ENCODE results near the gene DCXR. TPM values are rescaled to one million over a fixed set of nuclear protein-coding genes. Genes with fewer than 3 reads are reported as not detected.

The DCXR gene
- total RNA-seq, 1 experiment from 2014 or later = 135 TPM

DNA sequence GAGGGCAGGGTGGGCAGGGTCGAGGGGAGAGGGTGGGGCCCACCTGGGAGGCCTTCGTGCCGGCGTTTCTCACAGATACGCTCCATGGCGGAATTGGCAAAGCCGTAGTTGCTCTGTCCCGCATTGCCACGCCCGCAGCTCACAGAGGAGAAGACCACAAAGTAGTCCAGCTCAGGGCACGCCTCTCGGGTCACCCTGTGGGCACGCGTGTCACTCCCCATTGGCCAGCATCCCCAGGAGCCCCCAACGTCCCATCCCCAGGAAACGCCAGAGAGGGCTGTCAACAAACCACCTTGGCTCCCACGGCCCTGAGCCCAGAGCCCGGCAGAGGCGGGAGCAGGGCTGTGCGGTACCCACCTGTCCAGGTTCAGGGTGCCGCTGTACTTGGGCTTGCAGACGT, 44.5 kb upstream of the DCXR start:
- no peaks in the 10 kb centered on the region for H3K27me3 ChIP-seq (ENCODE audit: low read length)
- H2AFZ ChIP-seq (ENCODE audit: low read length) = no peak overlapping the region
- H3K9ac ChIP-seq (ENCODE audit: low read length) = no peak overlapping the region
- CTCF ChIA-PET = no interaction called here
- intact Hi-C loops (cut with micrococcal nuclease) = no loop called here
- TF ChIP-seq, protein P1, sequence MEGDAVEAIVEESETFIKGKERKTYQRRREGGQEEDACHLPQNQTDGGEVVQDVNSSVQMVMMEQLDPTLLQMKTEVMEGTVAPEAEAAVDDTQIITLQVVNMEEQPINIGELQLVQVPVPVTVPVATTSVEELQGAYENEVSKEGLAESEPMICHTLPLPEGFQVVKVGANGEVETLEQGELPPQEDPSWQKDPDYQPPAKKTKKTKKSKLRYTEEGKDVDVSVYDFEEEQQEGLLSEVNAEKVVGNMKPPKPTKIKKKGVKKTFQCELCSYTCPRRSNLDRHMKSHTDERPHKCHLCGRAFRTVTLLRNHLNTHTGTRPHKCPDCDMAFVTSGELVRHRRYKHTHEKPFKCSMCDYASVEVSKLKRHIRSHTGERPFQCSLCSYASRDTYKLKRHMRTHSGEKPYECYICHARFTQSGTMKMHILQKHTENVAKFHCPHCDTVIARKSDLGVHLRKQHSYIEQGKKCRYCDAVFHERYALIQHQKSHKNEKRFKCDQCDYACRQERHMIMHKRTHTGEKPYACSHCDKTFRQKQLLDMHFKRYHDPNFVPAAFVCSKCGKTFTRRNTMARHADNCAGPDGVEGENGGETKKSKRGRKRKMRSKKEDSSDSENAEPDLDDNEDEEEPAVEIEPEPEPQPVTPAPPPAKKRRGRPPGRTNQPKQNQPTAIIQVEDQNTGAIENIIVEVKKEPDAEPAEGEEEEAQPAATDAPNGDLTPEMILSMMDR (conservative IDR thresholded peaks at IDR 0.05; ENCODE audit: low read depth, low read length) = no peak
- no peak for TF ChIP-seq EZH2 (IDR thresholded peaks at IDR 0.05; ENCODE audit: low read length, unreplicated experiment)
- TF ChIP-seq EZH2phosphoT487 (IDR thresholded peaks at IDR 0.05; ENCODE audit: borderline replicate concordance, low read length) = no peak
- H3F3A ChIP-seq (ENCODE audit: low read length, unreplicated experiment) = no peaks in the 10 kb centered on the region
- H3K9me3 ChIP-seq (ENCODE audit: low read length) = no peaks in the 10 kb centered on the region
- ATAC-seq (no peak), DNase-seq (no peak)
- no peak overlapping the region for H3K27ac ChIP-seq (ENCODE audit: low read length)
- H3K4me2 ChIP-seq (ENCODE audit: low read length) = no peak overlapping the region
- no peaks in the 10 kb centered on the region for H3K79me2 ChIP-seq (ENCODE audit: low read length)
- POLR2A ChIA-PET (ENCODE audit: unreplicated experiment) = no interaction called here
- H3K36me3 ChIP-seq (ENCODE audit: low read depth, low read length) = peaks cover 65% of the 10 kb centered on the region
- H3K9me2 ChIP-seq (replicated peaks; ENCODE audit: low read length) = no peaks in the 10 kb centered on the region
- H3K4me1 ChIP-seq (ENCODE audit: insufficient read depth, low read length) = no peaks in the 10 kb centered on the region
- BruUV-seq (replicated peaks) = no TSS peak
- no peaks in the 10 kb centered on the region for H4K20me1 ChIP-seq (ENCODE audit: low read length)
- no peak overlapping the region for H3K4me3 ChIP-seq (ENCODE audit: low read length)

DNA sequence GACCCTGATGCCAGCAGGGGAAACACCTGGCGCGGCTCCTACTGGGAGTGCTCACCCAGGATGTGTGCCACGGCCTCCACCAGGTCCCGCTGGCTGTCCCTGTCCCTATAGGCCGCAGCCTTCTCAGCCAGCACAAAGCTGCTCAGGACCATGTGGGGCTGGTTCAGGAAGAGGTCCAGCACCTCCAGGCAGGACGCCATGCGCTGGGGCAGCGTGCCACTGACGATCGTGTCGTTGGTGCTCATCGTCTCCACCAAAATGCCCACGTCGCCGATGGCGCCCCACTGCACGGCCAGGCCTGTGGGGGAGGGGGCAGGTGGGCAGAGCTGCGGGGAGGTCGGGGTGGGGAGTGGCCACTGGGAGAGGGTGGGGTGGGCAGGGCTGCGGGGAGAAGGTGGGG, 44.0 kb upstream of the DCXR start:
- TF ChIP-seq EZH2phosphoT487 (IDR thresholded peaks at IDR 0.05; ENCODE audit: borderline replicate concordance, low read length) (no peak), EZH2 (IDR thresholded peaks at IDR 0.05; ENCODE audit: low read length, unreplicated experiment) (no peak)
- TF ChIP-seq, protein P1 (conservative IDR thresholded peaks at IDR 0.05; ENCODE audit: low read depth, low read length) = no peak
- POLR2A ChIA-PET (ENCODE audit: unreplicated experiment) = no interaction called here
- H3K79me2 ChIP-seq (ENCODE audit: low read length) = no peaks in the 10 kb centered on the region
- no TSS peak for BruUV-seq (replicated peaks)
- ATAC-seq (no peak), DNase-seq (no peak)
- H3K27me3 ChIP-seq (ENCODE audit: low read length) = no peaks in the 10 kb centered on the region
- H3K9me3 ChIP-seq (ENCODE audit: low read length) = no peaks in the 10 kb centered on the region
- CTCF ChIA-PET = no interaction called here
- no peaks in the 10 kb centered on the region for H3K4me1 ChIP-seq (ENCODE audit: insufficient read depth, low read length)
- H3K4me3 ChIP-seq (ENCODE audit: low read length) = no peak overlapping the region
- no peak overlapping the region for H3K4me2 ChIP-seq (ENCODE audit: low read length)
- no peaks in the 10 kb centered on the region for H4K20me1 ChIP-seq (ENCODE audit: low read length)
- H3K9ac ChIP-seq (ENCODE audit: low read length) = no peak overlapping the region
- peaks cover 65% of the 10 kb centered on the region for H3K36me3 ChIP-seq (ENCODE audit: low read depth, low read length)
- H3K9me2 ChIP-seq (replicated peaks; ENCODE audit: low read length) = no peaks in the 10 kb centered on the region
- intact Hi-C loops (cut with micrococcal nuclease) = no loop called here
- no peaks in the 10 kb centered on the region for H3F3A ChIP-seq (ENCODE audit: low read length, unreplicated experiment)
- no peak overlapping the region for H2AFZ ChIP-seq (ENCODE audit: low read length)
- no peak overlapping the region for H3K27ac ChIP-seq (ENCODE audit: low read length)

DNA sequence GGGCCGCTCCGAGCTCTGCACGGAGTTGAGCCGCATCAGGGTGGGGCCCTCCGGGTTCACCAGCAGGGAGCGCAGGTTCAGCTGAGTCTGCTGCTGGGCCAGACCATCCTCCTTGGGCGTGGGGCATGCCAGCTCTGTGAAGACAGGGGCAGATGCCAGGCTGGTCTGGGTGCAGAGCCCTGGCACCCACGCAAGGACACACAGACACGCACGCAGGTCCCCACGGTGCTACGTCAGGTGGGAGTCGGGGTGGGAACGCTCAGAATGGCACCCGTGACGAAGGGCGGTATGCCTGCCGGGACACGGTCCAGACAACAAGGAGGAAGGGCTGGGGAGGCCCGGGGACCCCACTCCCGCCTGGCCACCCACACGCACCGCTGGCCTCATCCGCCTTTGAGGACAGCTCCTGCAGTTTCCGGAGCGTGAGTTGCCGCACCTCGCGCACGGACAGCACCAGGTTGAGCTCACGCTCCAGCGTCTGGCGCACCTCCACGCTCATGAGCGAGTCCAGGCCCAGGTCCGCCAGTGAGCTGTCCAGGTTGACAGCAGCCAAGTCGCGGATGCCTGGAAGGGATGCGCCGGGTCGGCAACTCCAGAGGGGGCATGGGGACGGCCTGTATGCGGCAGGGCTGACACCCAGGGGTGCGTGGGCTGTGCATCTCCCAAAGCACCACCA, 43.4 kb upstream of the DCXR start:
- Histone ChIP-seq H3K4me2 (ENCODE audit: low read length) (no peak overlapping the region), H3K27me3 (ENCODE audit: low read length) (no peaks in the 10 kb centered on the region), H3K9me2 (replicated peaks; ENCODE audit: low read length) (no peaks in the 10 kb centered on the region), H3K36me3 (ENCODE audit: low read depth, low read length) (peaks cover 58% of the 10 kb centered on the region), H3K4me3 (ENCODE audit: low read length) (no peak overlapping the region), H3K27ac (ENCODE audit: low read length) (no peak overlapping the region), H3K4me1 (ENCODE audit: insufficient read depth, low read length) (no peaks in the 10 kb centered on the region), H3F3A (ENCODE audit: low read length, unreplicated experiment) (no peaks in the 10 kb centered on the region), H3K79me2 (ENCODE audit: low read length) (no peaks in the 10 kb centered on the region), H3K9me3 (ENCODE audit: low read length) (no peaks in the 10 kb centered on the region), H2AFZ (ENCODE audit: low read length) (no peak overlapping the region), H3K9ac (ENCODE audit: low read length) (no peak overlapping the region), H4K20me1 (ENCODE audit: low read length) (no peaks in the 10 kb centered on the region)
- intact Hi-C loops (cut with micrococcal nuclease) = no loop called here
- ChIA-PET POLR2A (ENCODE audit: unreplicated experiment) (no interaction called here), CTCF (no interaction called here)
- ATAC-seq (no peak), DNase-seq (no peak)
- TF ChIP-seq EZH2 (IDR thresholded peaks at IDR 0.05; ENCODE audit: low read length, unreplicated experiment) (no peak), EZH2phosphoT487 (IDR thresholded peaks at IDR 0.05; ENCODE audit: borderline replicate concordance, low read length) (no peak)
- TF ChIP-seq, protein P1 (conservative IDR thresholded peaks at IDR 0.05; ENCODE audit: low read depth, low read length) = no peak
- no TSS peak for BruUV-seq (replicated peaks)

Data from PC-3 (cell line).